ENCODE results near the gene ATG2A.

GRCh38 chr11:64959498-64959897 is 42.5 kb upstream of the ATG2A start:
- no peak for TF ChIP-seq CTCF (IDR thresholded peaks at IDR 0.05; ENCODE audit: low read depth, low read length, poor library complexity, severe bottlenecking)
- no peak for TF ChIP-seq EZH2phosphoT487 (IDR thresholded peaks at IDR 0.05; ENCODE audit: borderline replicate concordance, low read length)

All from DOHH2 (cell line).